ENCODE results near the gene EVA1B.
A peak's percentile ranks its signal among the peaks of the same experiment; 100 is the strongest.

The EVA1B gene

GRCh38 chr1:36295390-36295789 is 28.1 kb downstream of the EVA1B start:
- TF ChIP-seq, protein P1, sequence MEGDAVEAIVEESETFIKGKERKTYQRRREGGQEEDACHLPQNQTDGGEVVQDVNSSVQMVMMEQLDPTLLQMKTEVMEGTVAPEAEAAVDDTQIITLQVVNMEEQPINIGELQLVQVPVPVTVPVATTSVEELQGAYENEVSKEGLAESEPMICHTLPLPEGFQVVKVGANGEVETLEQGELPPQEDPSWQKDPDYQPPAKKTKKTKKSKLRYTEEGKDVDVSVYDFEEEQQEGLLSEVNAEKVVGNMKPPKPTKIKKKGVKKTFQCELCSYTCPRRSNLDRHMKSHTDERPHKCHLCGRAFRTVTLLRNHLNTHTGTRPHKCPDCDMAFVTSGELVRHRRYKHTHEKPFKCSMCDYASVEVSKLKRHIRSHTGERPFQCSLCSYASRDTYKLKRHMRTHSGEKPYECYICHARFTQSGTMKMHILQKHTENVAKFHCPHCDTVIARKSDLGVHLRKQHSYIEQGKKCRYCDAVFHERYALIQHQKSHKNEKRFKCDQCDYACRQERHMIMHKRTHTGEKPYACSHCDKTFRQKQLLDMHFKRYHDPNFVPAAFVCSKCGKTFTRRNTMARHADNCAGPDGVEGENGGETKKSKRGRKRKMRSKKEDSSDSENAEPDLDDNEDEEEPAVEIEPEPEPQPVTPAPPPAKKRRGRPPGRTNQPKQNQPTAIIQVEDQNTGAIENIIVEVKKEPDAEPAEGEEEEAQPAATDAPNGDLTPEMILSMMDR (IDR thresholded peaks at IDR 0.05; ENCODE audit: extremely low read depth, missing control alignments): no peak
- DNase-seq (ENCODE audit: low spot score): no peak

GRCh38 chr1:36287595-36287994 is 35.9 kb downstream of the EVA1B start:
- TF ChIP-seq, protein P1 (IDR thresholded peaks at IDR 0.05; ENCODE audit: extremely low read depth, missing control alignments): no peak

GRCh38 chr1:36286802-36287201 is 36.6 kb downstream of the EVA1B start:
- DNase-seq (ENCODE audit: low spot score): no peak
- TF ChIP-seq, protein P1 (IDR thresholded peaks at IDR 0.05; ENCODE audit: extremely low read depth, missing control alignments): no peak

More at GRCh38 chr1:36287595-36287994, 35.9 kb downstream of the EVA1B start:
- DNase-seq (ENCODE audit: low spot score): no peak

GRCh38 chr1:36285443-36286101 is 37.9 kb downstream of the EVA1B start:
- DNase-seq (ENCODE audit: low spot score): peak; percentile 68
- TF ChIP-seq, protein P1 (IDR thresholded peaks at IDR 0.05; ENCODE audit: extremely low read depth, missing control alignments): peak; percentile 63

GRCh38 chr1:36284517-36284916 is 38.9 kb downstream of the EVA1B start:
- DNase-seq (ENCODE audit: low spot score): no peak
- TF ChIP-seq, protein P1 (IDR thresholded peaks at IDR 0.05; ENCODE audit: extremely low read depth, missing control alignments): no peak

- DNase-seq (ENCODE audit: low spot score): no peak
- TF ChIP-seq, protein P1 (IDR thresholded peaks at IDR 0.05; ENCODE audit: extremely low read depth, missing control alignments): no peak
Observed at GRCh38 chr1:36284061-36284460, 39.4 kb downstream of the EVA1B start.

GRCh38 chr1:36279789-36280296 is 43.6 kb downstream of the EVA1B start:
- TF ChIP-seq, protein P1 (IDR thresholded peaks at IDR 0.05; ENCODE audit: extremely low read depth, missing control alignments): no peak
- no peak for DNase-seq (ENCODE audit: low spot score)
